HepG2 (cell line): ENCODE results near the gene NOCT. TPM values are rescaled to one million over a fixed set of nuclear protein-coding genes. Genes with fewer than 3 reads are reported as not detected.

Experiments used
- ARID4A ChIP-seq: sonication (generic); formaldehyde crosslinking; IDR thresholded peaks from 2 replicates; pipeline ENCODE4 v1.5.0; 2020; ENCODE audit warnings: mild to moderate bottlenecking, missing genetic modification reagents, borderline replicate concordance
- HMG20A ChIP-seq: IDR thresholded peaks from 2 replicates; pipeline ENCODE4 v1.6.1; 2016; ENCODE audit warnings: borderline replicate concordance
- HNF1B ChIP-seq: sonication (generic); formaldehyde crosslinking; IDR thresholded peaks from 2 replicates; pipeline ENCODE4 v1.5.1; 2020; ENCODE audit warnings: mild to moderate bottlenecking, moderate library complexity, missing genetic modification reagents
- KMT2B ChIP-seq: IDR thresholded peaks from 2 replicates; pipeline ENCODE4 v1.6.1; 2016; ENCODE audit warnings: missing genetic modification reagents, missing compliant biosample characterization
- MBNL3 ChIP-seq: fragments of 250-450 bp; sonication (Bioruptor Pico); conservative IDR thresholded peaks from 2 replicates; pipeline ENCODE4 v1.8.0; 2022; ENCODE audit warnings: mild to moderate bottlenecking, inconsistent platforms
- NCOR1 ChIP-seq: fragments of 200-600 bp; sonication (generic); IDR thresholded peaks from 2 replicates; pipeline ENCODE4 v1.7.0; 2017; ENCODE audit warnings: antibody characterized with exemption, low read length, borderline replicate concordance
- NFAT5 ChIP-seq: sonication (generic); formaldehyde crosslinking; IDR thresholded peaks from 2 replicates; pipeline ENCODE4 v1.4.0; 2020; ENCODE audit warnings: missing genetic modification reagents
- SALL2 ChIP-seq: sonication (generic); formaldehyde crosslinking; IDR thresholded peaks from 2 replicates; pipeline ENCODE4 v1.8.1; 2023; ENCODE audit warnings: mild to moderate bottlenecking, missing genetic modification reagents, inconsistent platforms
- SNRNP70 ChIP-seq: fragments of 200-400 bp; formaldehyde crosslinking; IDR thresholded peaks from 2 replicates; pipeline ENCODE4 v1.6.1; 2017; ENCODE audit warnings: mild to moderate bottlenecking, low read depth, low read length, moderate library complexity
- SRSF4 ChIP-seq: fragments of 200-400 bp; formaldehyde crosslinking; IDR thresholded peaks from one replicate; pipeline ENCODE4 v1.6.1; 2018; ENCODE audit warnings: mild to moderate bottlenecking, low read depth, low read length, moderate library complexity; ENCODE audit not compliant: poor library complexity, severe bottlenecking
- ZNF354B ChIP-seq: sonication (generic); formaldehyde crosslinking; IDR thresholded peaks from 2 replicates; pipeline ENCODE4 v1.8.0; 2022; ENCODE audit warnings: mild to moderate bottlenecking, missing genetic modification reagents
- ZNF547 ChIP-seq: sonication (generic); formaldehyde crosslinking; IDR thresholded peaks from 2 replicates; pipeline ENCODE4 v1.5.1; 2020; ENCODE audit warnings: mild to moderate bottlenecking, missing genetic modification reagents
- ZNF589 ChIP-seq: sonication (generic); formaldehyde crosslinking; conservative IDR thresholded peaks from 2 replicates; pipeline ENCODE4 v1.8.0; 2022; ENCODE audit warnings: mild to moderate bottlenecking, moderate library complexity, missing genetic modification reagents
- ZNF644 ChIP-seq: IDR thresholded peaks from 2 replicates; pipeline ENCODE4 v1.6.1; 2016; ENCODE audit warnings: low read depth
- ZNF704 ChIP-seq: sonication (generic); formaldehyde crosslinking; IDR thresholded peaks from 2 replicates; pipeline ENCODE4 v1.8.1; 2023; ENCODE audit warnings: mild to moderate bottlenecking, inconsistent platforms, moderate library complexity, missing genetic modification reagents, borderline replicate concordance
- polyA plus RNA-seq, 8 experiments: library from polyadenylated mRNA; depleted of rRNA in 3 of 8; stranded (reverse) in 7 of 8; unstranded in 1 of 8; fragments of >200 nt; fragmentation: Illumina TruSeq in 4 of 8; extraction: Trizol in 4 of 8; gene quantifications; 2 replicates each; pipeline versions ENCODE4 v1.2.1 to v1.2.3, GENCODE V29; 2011 to 2016; ENCODE audit warnings: low read depth in 4 of 8, missing spikeins in 1 of 8, mixed read lengths in 1 of 8; ENCODE audit not compliant: insufficient read depth in 1 of 8
- total RNA-seq, 5 experiments: library from RNA; depleted of rRNA; stranded (reverse); fragments of >200 nt; fragmentation: Illumina TruSeq; extraction: Trizol; gene quantifications; 2 replicates each; pipeline ENCODE4 v1.2.3, GENCODE V29; 2016; ENCODE audit warnings: low read depth in 1 of 5

NOCT gene
- total and polyA plus RNA-seq, 2 of the 13 experiments (the other 11 are each of a cell fraction or from before 2014, with no cell fraction given), result 3.6 to 13.1 TPM

GRCh38 chr4:139015948-139016471 lies 429 bp downstream of the NOCT start (continued):
- TF ChIP-seq ZNF354B, result no peak
- no peak for TF ChIP-seq KMT2B (CRISPR knock-in tag)
- no peak for TF ChIP-seq SNRNP70
- peak; percentile 7; the same call in 1 of the 2 replicates for TF ChIP-seq ARID4A (CRISPR knock-in tag)
- TF ChIP-seq SALL2 (CRISPR knock-in tag), result peak; percentile 6; the same call in 1 of the 2 replicates
- TF ChIP-seq HMG20A (CRISPR knock-in tag), result no peak
- no peak for TF ChIP-seq ZNF547 (CRISPR knock-in tag)
- TF ChIP-seq ZNF644 (CRISPR knock-in tag), result no peak
- TF ChIP-seq NFAT5 (CRISPR knock-in tag), result no peak; the same call in 1 of the 2 replicates
- TF ChIP-seq SRSF4, result no peak
- TF ChIP-seq ZNF704, result no peak
- TF ChIP-seq NCOR1, result no peak
- TF ChIP-seq ZNF589 (CRISPR knock-in tag), result no peak
- no peak for TF ChIP-seq HNF1B (CRISPR knock-in tag)
- TF ChIP-seq MBNL3 (CRISPR knock-in tag), result no peak
